Muscle layer of colon (tissue), 2 donors: ENCODE data around the gene SLC35F1.
"Not testable (repeated sequence)": the region's sequence is repeated elsewhere in the genome, so short reads cannot be mapped to it uniquely, and the experiment has no call there.

ENCODE experiments used
- H3K27ac ChIP-seq: one replicate; pipeline ENCODE4 v1.7.0; 2013; ENCODE audit warnings: low read depth, mild to moderate bottlenecking, low read length, moderate library complexity
- H3K27me3 ChIP-seq, 2 donors: one replicate each; pipeline ENCODE4 v1.7.0; 2013; ENCODE audit warnings: low read length in 2 of 2, mild to moderate bottlenecking in 2 of 2; ENCODE audit not compliant: insufficient read depth in 2 of 2, control insufficient read depth in 1 of 2
- H3K36me3 ChIP-seq: one replicate; pipeline ENCODE4 v1.7.0; 2013; ENCODE audit warnings: mild to moderate bottlenecking, low read length; ENCODE audit not compliant: insufficient read depth
- H3K4me1 ChIP-seq: one replicate; pipeline ENCODE4 v1.7.0; 2013; ENCODE audit warnings: mild to moderate bottlenecking, low read length; ENCODE audit not compliant: insufficient read depth
- H3K4me3 ChIP-seq, 2 donors: one replicate each; pipeline ENCODE4 v1.7.0; 2013; ENCODE audit warnings: low read length in 2 of 2, low read depth in 1 of 2, mild to moderate bottlenecking in 1 of 2, moderate library complexity in 1 of 2
- H3K9ac ChIP-seq: one replicate; pipeline ENCODE4 v1.7.0; 2013; ENCODE audit warnings: low read length
- H3K9me3 ChIP-seq: one replicate; pipeline ENCODE4 v1.7.0; 2013; ENCODE audit warnings: mild to moderate bottlenecking, low read length
- donor health status: abdominal sarcoma.
- donor health status: Adenocarcinoma of cecum.

Gene SLC35F1

GRCh38 chr6:117906958-117907600, at the start of gene SLC35F1:
SLC35F1 (plus strand) TSS chr6:117907264.
- Histone ChIP-seq H3K27me3 (peaks cover 11 to 34% of the 10 kb centered on the region in 2 donors), H3K27ac (peak within 1 kb of the TSS; percentile 20), H3K9ac (no peak within 1 kb of the TSS), H3K4me3 (peak within 1 kb of the TSS; percentile 45 to 61), H3K36me3 (no peaks in the 10 kb centered on the region), H3K4me1 (no peaks in the 10 kb centered on the region), H3K9me3 (no peaks in the 10 kb centered on the region)

DNA sequence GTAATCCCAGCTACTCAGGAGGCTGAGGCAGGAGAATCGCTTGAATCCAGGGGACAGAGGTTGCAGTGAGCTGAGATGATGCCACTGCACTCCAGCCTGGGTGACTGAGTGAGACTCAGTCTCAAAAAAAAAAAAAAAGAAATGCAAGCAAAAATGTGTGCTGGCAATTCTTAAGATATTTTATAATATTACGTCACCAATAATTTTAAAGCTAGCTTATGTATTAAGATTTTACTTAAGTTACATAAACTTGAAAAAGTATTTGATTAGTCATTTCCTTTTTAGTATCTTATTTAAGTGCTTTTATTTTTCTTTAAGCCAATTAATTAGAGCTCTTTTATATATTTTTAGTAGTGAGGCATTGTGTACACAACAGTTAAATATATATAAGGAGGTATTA, 48.5 kb upstream of the SLC35F1 start:
- H3K27me3 ChIP-seq, result not testable (repeated sequence)

GRCh38 chr6:117861545-117861944, 45.5 kb upstream of the SLC35F1 start:
- Histone ChIP-seq H3K4me3 (no peak overlapping the region), H3K27ac (no peak overlapping the region), H3K9me3 (no peaks in the 10 kb centered on the region), H3K27me3 (no peaks in the 10 kb centered on the region), H3K9ac (no peak overlapping the region), H3K4me1 (no peaks in the 10 kb centered on the region), H3K36me3 (no peaks in the 10 kb centered on the region)

More for the DNA sequence above, 48.5 kb upstream of the SLC35F1 start:
- H3K4me1 ChIP-seq, H3K9me3 ChIP-seq, H3K36me3 ChIP-seq, H3K9ac ChIP-seq, H3K4me3 ChIP-seq, H3K27ac ChIP-seq: not testable (repeated sequence)

GRCh38 chr6:117866561-117866960, 40.5 kb upstream of the SLC35F1 start:
- H3K36me3 ChIP-seq, result no peaks in the 10 kb centered on the region
- H3K9ac ChIP-seq, result no peak overlapping the region
- no peak overlapping the region for H3K27ac ChIP-seq
- H3K4me3 ChIP-seq, result no peak overlapping the region
- no peaks in the 10 kb centered on the region for H3K4me1 ChIP-seq
- no peaks in the 10 kb centered on the region for H3K9me3 ChIP-seq
- no peaks in the 10 kb centered on the region for H3K27me3 ChIP-seq

DNA sequence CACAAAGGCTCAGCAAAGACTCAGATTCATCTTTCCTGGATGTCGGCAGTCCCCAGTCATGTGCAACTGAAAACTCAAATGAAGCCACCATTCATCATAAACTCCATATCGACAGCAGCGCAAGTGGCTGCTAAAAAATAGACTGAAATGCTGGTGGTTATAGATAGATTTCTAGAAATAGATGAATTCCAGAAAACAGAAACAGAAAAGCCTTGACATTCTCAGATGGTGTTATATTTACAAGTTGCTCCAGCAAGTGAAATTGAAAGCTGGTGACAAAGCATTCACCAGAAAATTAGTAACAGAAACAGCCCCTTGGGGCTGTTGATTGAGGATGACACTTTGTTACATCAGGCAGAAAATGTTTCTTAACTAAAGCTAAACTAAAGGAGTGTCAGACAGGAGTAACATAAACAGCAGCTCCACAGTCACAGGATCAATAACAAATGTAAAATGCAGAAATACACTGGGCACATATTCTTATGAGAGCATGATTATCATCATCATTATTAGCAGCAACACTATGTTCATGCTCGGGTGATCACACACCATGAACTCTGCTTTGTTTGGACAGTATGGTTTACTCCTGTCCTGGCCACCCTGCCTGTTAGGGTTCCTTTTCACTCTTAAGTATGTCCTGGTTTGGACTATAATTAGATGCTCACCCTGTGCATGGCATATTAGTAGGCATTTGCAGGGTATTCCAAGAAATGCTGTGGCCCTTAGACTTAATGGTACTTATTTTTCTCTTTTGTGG, 36.4 kb upstream of the SLC35F1 start:
- H3K9ac ChIP-seq, result no peak overlapping the region
- no peaks in the 10 kb centered on the region for H3K36me3 ChIP-seq
- no peaks in the 10 kb centered on the region for H3K9me3 ChIP-seq
- H3K4me3 ChIP-seq, result no peak overlapping the region
- H3K27me3 ChIP-seq, result no peaks in the 10 kb centered on the region
- no peak overlapping the region for H3K27ac ChIP-seq
- H3K4me1 ChIP-seq, result no peaks in the 10 kb centered on the region

DNA sequence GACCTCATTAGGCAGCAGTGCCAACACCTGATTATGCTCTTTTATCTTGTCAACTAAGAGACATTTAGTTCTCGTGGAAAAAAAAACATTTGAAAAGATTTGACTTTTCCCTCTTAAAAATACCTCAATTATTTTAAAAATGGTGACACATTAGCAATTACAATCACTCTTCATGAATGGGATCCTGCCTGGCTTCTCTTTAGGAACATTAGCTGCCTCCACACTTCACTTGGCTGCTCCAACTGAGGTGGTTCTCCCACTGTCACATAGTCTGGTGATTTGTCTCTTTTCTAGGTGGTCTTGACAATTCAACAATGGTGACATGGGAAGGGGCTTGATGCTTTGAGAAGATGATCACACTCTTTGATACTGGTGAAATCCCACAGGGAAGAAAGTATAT, 26.2 kb upstream of the SLC35F1 start:
- Histone ChIP-seq H3K36me3 (no peaks in the 10 kb centered on the region), H3K9ac (no peak overlapping the region), H3K27me3 (no peaks in the 10 kb centered on the region), H3K4me3 (no peak overlapping the region), H3K9me3 (no peaks in the 10 kb centered on the region), H3K27ac (no peak overlapping the region), H3K4me1 (no peaks in the 10 kb centered on the region)

DNA sequence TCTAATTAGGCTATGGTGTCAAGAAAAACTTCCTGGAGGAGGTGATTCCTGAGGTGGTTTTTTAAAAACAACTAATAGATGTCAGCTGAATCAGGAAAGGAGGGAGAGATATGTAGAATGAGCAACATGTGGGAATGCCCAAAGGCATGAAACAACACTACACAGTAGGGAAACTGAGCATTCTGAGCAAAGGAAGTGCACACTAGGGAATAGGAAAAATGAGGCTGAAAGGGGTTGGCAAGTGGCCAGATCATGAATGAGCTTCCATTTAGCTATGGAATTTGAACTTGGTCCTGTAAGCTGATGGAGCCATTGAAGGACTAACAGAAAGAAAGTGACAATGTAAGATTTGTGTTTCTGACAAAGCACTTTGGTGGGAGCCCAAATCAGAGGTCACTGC, 16.9 kb upstream of the SLC35F1 start:
- Histone ChIP-seq H3K4me3 (no peak overlapping the region), H3K27ac (no peak overlapping the region), H3K9me3 (no peaks in the 10 kb centered on the region), H3K4me1 (no peaks in the 10 kb centered on the region), H3K27me3 (no peaks in the 10 kb centered on the region), H3K9ac (no peak overlapping the region), H3K36me3 (no peaks in the 10 kb centered on the region)

DNA sequence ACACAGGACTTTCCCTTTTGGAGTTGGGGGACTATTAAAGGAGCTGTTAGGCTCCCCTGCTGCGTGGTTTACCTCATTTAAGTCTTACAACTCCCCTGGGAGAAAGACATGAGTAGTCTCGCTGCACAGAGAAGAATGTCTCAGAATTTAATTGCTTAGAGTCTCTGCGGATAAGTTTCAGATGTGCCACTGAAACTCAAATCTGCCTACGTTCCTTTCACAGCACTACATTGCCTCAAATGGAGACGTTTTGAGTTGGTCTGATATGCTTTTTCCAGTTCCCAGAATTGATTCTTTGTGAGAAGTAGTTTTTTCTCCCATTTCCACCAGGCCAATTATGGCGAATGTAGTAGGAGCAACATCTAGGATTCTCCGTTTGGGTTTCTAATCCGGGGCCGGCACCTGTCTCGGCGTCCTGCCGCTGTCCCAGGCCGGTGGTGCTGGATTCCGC, 532 bp upstream of the SLC35F1 start:
- no peak overlapping the region for H3K9ac ChIP-seq
- peaks cover 11 to 34% of the 10 kb centered on the region in 2 donors for H3K27me3 ChIP-seq
- no peaks in the 10 kb centered on the region for H3K36me3 ChIP-seq
- peak overlapping the region; percentile 26 to 45 for H3K4me3 ChIP-seq
- H3K27ac ChIP-seq, result peak overlapping the region; percentile 20
- no peaks in the 10 kb centered on the region for H3K4me1 ChIP-seq
- H3K9me3 ChIP-seq, result no peaks in the 10 kb centered on the region

- Histone ChIP-seq H3K27me3 (peaks cover 11 to 34% of the 10 kb centered on the region in 2 donors), H3K27ac (no peak overlapping the region), H3K9me3 (no peaks in the 10 kb centered on the region), H3K36me3 (no peaks in the 10 kb centered on the region), H3K4me3 (peak overlapping the region; percentile 5 to 61), H3K4me1 (no peaks in the 10 kb centered on the region), H3K9ac (no peak overlapping the region)
Measured at GRCh38 chr6:117907601-117908245, 659 bp downstream of the SLC35F1 start.

- H3K4me3 ChIP-seq, result peak overlapping the region; percentile 5 to 61
- no peak overlapping the region for H3K9ac ChIP-seq
- H3K27me3 ChIP-seq, result peaks cover 11 to 34% of the 10 kb centered on the region in 2 donors
- H3K36me3 ChIP-seq, result no peaks in the 10 kb centered on the region
- H3K27ac ChIP-seq, result no peak overlapping the region
- H3K9me3 ChIP-seq, result no peaks in the 10 kb centered on the region
- no peaks in the 10 kb centered on the region for H3K4me1 ChIP-seq
Measured at GRCh38 chr6:117908246-117909068, 1.4 kb downstream of the SLC35F1 start.

- H3K4me3 ChIP-seq, result no peak overlapping the region
- no peaks in the 10 kb centered on the region for H3K36me3 ChIP-seq
- peaks cover 9 to 34% of the 10 kb centered on the region in 2 donors for H3K27me3 ChIP-seq
- no peak overlapping the region for H3K27ac ChIP-seq
- no peak overlapping the region for H3K9ac ChIP-seq
- H3K4me1 ChIP-seq, result no peaks in the 10 kb centered on the region
- no peaks in the 10 kb centered on the region for H3K9me3 ChIP-seq
Measured at GRCh38 chr6:117909638-117910037, 2.6 kb downstream of the SLC35F1 start.
